AG09319 (cell line): ENCODE results near the gene PARD3B.

Source experiments
- DNase-seq: peaks from one replicate; pipeline ENCODE4 v3.0.0-alpha.2; 2010; ENCODE audit warnings: low read depth; ENCODE audit errors: extremely low read depth
- TF ChIP-seq, protein P1 (sequence below): IDR thresholded peaks from 2 replicates; pipeline ENCODE4 v1.5.1; 2011; ENCODE audit warnings: low read depth, mild to moderate bottlenecking, inconsistent platforms, low read length, moderate library complexity

PARD3B gene

DNA sequence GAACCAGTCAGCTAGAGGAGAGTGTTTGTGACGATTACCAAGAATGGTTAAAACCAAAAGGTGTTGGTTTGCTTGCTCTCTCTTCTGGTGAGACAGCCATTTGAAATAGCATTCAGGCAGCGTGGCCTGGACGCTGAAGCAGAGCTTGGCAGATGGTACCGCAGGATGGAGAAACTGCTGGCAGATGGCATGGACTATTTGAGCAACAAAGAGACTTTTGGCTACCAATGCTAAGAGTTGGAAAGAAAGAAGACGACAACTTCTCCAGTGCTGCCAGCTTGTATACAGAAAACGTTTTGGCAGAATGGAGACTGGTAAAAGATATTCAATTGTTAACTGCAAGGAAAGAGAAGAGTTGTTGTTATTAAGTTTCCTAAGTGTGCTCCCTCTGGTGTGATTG lies 315.0 kb downstream of the PARD3B start:
- DNase-seq = no peak

DNA sequence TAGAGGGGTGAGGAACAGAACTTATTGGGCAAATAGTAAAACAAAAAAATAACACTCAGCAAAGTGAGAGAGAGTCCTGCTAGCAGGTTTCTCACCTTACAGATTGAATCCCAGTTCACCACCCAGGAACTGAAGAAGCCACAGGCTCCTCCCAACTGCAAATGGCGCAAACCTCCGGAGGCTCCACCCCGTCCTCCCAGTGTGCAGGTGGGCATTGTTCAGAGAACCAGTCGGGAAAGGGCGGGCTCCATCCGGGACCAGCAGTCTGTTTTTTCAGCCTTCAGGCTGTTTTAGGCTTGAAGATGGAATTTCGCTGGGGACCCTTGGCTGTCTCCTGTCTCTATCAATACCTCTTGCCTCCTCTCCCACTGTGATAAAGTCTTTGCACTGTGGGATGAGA lies 317.5 kb downstream of the PARD3B start:
- TF ChIP-seq, protein P1, sequence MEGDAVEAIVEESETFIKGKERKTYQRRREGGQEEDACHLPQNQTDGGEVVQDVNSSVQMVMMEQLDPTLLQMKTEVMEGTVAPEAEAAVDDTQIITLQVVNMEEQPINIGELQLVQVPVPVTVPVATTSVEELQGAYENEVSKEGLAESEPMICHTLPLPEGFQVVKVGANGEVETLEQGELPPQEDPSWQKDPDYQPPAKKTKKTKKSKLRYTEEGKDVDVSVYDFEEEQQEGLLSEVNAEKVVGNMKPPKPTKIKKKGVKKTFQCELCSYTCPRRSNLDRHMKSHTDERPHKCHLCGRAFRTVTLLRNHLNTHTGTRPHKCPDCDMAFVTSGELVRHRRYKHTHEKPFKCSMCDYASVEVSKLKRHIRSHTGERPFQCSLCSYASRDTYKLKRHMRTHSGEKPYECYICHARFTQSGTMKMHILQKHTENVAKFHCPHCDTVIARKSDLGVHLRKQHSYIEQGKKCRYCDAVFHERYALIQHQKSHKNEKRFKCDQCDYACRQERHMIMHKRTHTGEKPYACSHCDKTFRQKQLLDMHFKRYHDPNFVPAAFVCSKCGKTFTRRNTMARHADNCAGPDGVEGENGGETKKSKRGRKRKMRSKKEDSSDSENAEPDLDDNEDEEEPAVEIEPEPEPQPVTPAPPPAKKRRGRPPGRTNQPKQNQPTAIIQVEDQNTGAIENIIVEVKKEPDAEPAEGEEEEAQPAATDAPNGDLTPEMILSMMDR = no peak
- no peak for DNase-seq

More for the DNA sequence above, 315.0 kb downstream of the PARD3B start:
- TF ChIP-seq, protein P1 = peak; percentile 5; the same call in 1 of the 2 replicates

DNA sequence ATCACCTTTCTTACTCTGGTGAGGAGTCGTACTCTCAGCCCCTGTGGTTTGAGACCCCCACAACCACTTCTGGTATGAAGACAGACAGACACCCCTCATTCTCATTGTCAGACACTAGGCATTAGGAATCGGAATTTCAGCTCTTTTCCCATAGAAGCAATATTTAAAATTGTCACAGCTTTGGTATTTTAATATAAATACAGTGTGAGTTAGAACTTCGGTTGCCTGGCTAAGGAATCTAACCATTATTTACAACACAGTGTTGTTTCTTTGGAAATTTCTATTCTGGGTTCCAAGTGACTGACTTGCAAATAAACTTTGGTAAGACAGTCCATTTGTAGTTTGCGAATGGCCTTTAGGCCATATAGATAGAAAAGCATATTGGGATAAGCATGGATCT lies 318.1 kb downstream of the PARD3B start:
- TF ChIP-seq, protein P1 = no peak
- peak; percentile 29 for DNase-seq

DNA sequence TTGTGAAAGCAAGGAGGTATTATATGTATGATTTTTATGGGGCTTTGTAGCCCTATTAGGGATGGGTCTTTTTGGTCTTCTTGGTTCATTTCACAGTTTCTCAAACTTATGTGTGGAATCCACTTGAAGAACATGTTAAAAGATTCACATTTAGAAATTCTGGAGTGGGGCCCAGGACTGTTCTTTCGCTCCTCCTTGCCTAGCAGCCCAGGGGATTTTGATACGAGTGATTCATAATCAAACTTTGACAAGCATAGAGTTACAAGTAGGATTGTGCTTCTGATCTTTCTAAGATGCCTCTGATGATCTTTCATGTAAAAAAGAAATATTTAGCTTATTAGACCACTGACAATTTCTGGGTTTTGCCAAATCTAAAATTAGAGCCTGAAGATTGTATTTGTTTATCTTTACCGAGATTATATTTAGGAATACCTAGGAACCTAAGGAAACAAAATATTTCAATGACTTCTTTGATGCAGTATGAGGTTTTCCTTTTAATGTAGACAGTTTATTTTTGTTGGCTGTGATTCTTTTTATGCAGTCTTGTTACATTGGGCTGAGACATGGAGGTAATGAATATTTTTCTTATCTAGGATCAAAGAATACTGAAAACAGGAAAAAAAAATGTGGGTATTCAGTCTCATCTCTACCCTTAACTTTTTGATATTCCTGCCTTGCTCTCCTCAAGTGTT lies 324.0 kb downstream of the PARD3B start:
- DNase-seq = no peak
- TF ChIP-seq, protein P1 = no peak

DNA sequence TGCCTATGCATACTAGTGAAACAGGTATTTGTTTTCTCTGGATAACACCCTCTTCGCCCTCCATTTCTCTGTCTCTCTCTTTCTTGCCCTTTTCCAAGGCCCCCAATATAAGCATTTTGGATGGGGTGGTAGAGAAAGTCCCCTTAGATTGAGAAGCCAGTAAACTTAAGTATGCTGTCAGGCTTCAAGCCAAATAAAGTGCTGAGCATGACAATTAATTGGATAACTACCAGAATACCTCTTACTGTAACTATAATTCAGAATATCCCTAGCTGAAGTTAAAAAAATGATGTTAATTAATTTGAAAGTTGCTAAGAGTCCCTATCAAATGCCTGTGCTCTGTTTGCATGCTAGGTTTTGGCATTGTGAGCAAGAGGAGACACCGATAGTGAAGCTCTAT lies 324.8 kb downstream of the PARD3B start:
- no peak for DNase-seq
- TF ChIP-seq, protein P1 = no peak

GRCh38 chr2:204871231-204871953 lies 326.1 kb downstream of the PARD3B start:
- DNase-seq = peak; percentile 10
- TF ChIP-seq, protein P1 = peak; percentile 42

DNA sequence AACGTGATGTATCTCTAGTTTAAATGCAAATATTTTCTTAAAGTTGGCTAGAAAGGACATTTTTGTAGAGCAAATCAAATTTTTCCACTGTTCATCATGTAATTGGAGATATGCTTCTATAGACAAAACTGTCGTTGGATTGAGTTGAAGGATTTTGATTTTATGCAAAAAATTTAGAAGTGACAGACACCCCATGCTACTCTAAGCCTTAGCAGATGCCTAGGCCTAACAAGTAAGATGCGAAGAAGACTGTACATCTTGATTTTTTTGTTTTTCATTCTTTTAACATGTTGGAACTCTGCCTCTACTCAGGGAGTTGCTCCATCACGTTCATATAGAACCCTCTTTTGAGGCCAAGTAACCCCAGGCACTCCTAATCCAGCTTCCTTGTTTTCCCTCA lies 331.0 kb downstream of the PARD3B start:
- DNase-seq = no peak
- TF ChIP-seq, protein P1 = no peak
